HepG2 (cell line): ENCODE measurements around the gene STK39.

ENCODE experiments used
- CBX5 ChIP-seq: sonication (generic); formaldehyde crosslinking; IDR thresholded peaks from 2 replicates; pipeline ENCODE4 v1.4.0; 2020; ENCODE audit warnings: missing genetic modification reagents, borderline replicate concordance
- EP300 ChIP-seq, 3 experiments: sonication (generic) in 1 of 3; formaldehyde crosslinking in 1 of 3; IDR thresholded peaks; 2 replicates each; pipeline versions ENCODE4 v1.5.1 to v1.6.1; 2011 to 2020; ENCODE audit warnings: low read depth in 2 of 3, low read length in 2 of 3, borderline replicate concordance in 1 of 3, improper control_type of control experiment in 1 of 3, mild to moderate bottlenecking in 1 of 3, missing genetic modification reagents in 1 of 3, moderate library complexity in 1 of 3
- JUN ChIP-seq: sonication (generic); formaldehyde crosslinking; IDR thresholded peaks from 2 replicates; pipeline ENCODE4 v1.4.0; 2020; ENCODE audit warnings: mild to moderate bottlenecking, missing genetic modification reagents
- KDM4B ChIP-seq: sonication (generic); formaldehyde crosslinking; IDR thresholded peaks from 2 replicates; pipeline ENCODE4 v1.4.0; 2020; ENCODE audit warnings: missing genetic modification reagents
- MED1 ChIP-seq: sonication (generic); formaldehyde crosslinking; IDR thresholded peaks from 2 replicates; pipeline ENCODE4 v1.4.0; 2020; ENCODE audit warnings: missing genetic modification reagents
- NFIC ChIP-seq: IDR thresholded peaks from 2 replicates; pipeline ENCODE4 v1.6.1; 2012; ENCODE audit warnings: mild to moderate bottlenecking, low read length, inconsistent platforms
- POGZ ChIP-seq: sonication (generic); formaldehyde crosslinking; IDR thresholded peaks from 2 replicates; pipeline ENCODE4 v1.4.0; 2020; ENCODE audit warnings: mild to moderate bottlenecking, missing genetic modification reagents
- SRSF4 ChIP-seq: fragments of 200-400 bp; formaldehyde crosslinking; IDR thresholded peaks from one replicate; pipeline ENCODE4 v1.6.1; 2018; ENCODE audit warnings: mild to moderate bottlenecking, low read depth, low read length, moderate library complexity; ENCODE audit not compliant: poor library complexity, severe bottlenecking
- ZNF232 ChIP-seq: sonication (generic); formaldehyde crosslinking; IDR thresholded peaks from 2 replicates; pipeline ENCODE4 v1.4.0; 2020; ENCODE audit warnings: missing genetic modification reagents, borderline replicate concordance
- TF ChIP-seq, protein P1 (sequence below): sonication (generic); formaldehyde crosslinking; IDR thresholded peaks from 2 replicates; pipeline ENCODE4 v1.4.0; 2020; ENCODE audit warnings: missing genetic modification reagents
- TF ChIP-seq, protein P2 (sequence below): sonication (generic); formaldehyde crosslinking; IDR thresholded peaks from 2 replicates; pipeline ENCODE4 v1.4.0; 2020; ENCODE audit warnings: missing genetic modification reagents
- TF ChIP-seq, protein P3 (sequence below): sonication (generic); formaldehyde crosslinking; IDR thresholded peaks from 2 replicates; pipeline ENCODE4 v1.5.0; 2020; ENCODE audit warnings: mild to moderate bottlenecking, missing genetic modification reagents, moderate library complexity
- TF ChIP-seq, protein P4 (sequence below): sonication (generic); formaldehyde crosslinking; IDR thresholded peaks from 2 replicates; pipeline ENCODE4 v1.5.0; 2020; ENCODE audit warnings: missing genetic modification reagents, mild to moderate bottlenecking, borderline replicate concordance

DNA sequence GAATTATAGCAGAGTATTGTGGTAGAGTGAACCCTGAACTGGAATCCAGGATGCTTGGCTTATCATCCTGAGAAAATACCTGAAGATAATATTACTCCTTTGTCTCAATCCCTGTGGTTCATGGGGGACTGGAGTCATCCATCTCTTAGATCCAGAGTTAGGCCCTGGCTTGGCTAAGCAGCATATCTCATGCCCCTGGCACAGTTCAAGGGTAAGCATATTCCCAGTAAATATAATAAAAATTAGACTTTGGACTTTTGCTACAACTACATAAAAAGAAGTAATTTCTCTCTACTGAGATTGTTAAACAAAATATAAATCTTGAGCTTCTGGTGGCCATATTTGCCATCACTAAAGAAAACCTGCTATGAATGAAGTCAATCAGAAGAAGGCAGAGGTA, 47.7 kb upstream of the STK39 start:
- no peak for TF ChIP-seq SRSF4
- TF ChIP-seq, protein P1, sequence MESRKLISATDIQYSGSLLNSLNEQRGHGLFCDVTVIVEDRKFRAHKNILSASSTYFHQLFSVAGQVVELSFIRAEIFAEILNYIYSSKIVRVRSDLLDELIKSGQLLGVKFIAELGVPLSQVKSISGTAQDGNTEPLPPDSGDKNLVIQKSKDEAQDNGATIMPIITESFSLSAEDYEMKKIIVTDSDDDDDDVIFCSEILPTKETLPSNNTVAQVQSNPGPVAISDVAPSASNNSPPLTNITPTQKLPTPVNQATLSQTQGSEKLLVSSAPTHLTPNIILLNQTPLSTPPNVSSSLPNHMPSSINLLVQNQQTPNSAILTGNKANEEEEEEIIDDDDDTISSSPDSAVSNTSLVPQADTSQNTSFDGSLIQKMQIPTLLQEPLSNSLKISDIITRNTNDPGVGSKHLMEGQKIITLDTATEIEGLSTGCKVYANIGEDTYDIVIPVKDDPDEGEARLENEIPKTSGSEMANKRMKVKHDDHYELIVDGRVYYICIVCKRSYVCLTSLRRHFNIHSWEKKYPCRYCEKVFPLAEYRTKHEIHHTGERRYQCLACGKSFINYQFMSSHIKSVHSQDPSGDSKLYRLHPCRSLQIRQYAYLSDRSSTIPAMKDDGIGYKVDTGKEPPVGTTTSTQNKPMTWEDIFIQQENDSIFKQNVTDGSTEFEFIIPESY (CRISPR knock-in tag): no peak
- TF ChIP-seq POGZ (CRISPR knock-in tag): no peak
- TF ChIP-seq ZNF232: no peak
- TF ChIP-seq, protein P2, sequence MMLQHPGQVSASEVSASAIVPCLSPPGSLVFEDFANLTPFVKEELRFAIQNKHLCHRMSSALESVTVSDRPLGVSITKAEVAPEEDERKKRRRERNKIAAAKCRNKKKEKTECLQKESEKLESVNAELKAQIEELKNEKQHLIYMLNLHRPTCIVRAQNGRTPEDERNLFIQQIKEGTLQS: no peak
- TF ChIP-seq KDM4B (CRISPR knock-in tag): no peak
- TF ChIP-seq, protein P3, sequence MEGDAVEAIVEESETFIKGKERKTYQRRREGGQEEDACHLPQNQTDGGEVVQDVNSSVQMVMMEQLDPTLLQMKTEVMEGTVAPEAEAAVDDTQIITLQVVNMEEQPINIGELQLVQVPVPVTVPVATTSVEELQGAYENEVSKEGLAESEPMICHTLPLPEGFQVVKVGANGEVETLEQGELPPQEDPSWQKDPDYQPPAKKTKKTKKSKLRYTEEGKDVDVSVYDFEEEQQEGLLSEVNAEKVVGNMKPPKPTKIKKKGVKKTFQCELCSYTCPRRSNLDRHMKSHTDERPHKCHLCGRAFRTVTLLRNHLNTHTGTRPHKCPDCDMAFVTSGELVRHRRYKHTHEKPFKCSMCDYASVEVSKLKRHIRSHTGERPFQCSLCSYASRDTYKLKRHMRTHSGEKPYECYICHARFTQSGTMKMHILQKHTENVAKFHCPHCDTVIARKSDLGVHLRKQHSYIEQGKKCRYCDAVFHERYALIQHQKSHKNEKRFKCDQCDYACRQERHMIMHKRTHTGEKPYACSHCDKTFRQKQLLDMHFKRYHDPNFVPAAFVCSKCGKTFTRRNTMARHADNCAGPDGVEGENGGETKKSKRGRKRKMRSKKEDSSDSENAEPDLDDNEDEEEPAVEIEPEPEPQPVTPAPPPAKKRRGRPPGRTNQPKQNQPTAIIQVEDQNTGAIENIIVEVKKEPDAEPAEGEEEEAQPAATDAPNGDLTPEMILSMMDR (CRISPR knock-in tag): no peak
- no peak for TF ChIP-seq MED1 (CRISPR knock-in tag)
- TF ChIP-seq JUN (CRISPR knock-in tag): no peak
- no peak for TF ChIP-seq NFIC
- TF ChIP-seq, protein P4, sequence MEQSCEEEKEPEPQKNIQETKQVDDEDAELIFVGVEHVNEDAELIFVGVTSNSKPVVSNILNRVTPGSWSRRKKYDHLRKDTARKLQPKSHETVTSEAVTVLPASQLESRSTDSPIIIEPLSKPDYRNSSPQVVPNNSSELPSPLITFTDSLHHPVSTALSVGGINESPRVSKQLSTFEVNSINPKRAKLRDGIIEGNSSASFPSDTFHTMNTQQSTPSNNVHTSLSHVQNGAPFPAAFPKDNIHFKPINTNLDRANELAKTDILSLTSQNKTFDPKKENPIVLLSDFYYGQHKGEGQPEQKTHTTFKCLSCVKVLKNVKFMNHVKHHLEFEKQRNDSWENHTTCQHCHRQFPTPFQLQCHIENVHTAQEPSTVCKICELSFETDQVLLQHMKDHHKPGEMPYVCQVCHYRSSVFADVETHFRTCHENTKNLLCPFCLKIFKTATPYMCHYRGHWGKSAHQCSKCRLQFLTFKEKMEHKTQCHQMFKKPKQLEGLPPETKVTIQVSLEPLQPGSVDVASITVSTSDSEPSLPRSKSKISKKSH (CRISPR knock-in tag): no peak
- no peak for TF ChIP-seq CBX5 (CRISPR knock-in tag)
- TF ChIP-seq EP300 (IDR thresholded peaks at IDR 0.05; ENCODE audit: low read depth in 2 of 2, low read length in 2 of 2): no peak
- no peak for TF ChIP-seq EP300 (CRISPR knock-in tag; IDR thresholded peaks at IDR 0.05; ENCODE audit: borderline replicate concordance)
